ENCODE measurements around the gene FASN. TPM values are rescaled to one million over a fixed set of nuclear protein-coding genes. Genes with fewer than 3 reads are reported as not detected.

Gene FASN
- total and polyA plus RNA-seq, 2 of the 13 experiments (the other 11 are each of a cell fraction or from before 2014, with no cell fraction given) = 51.7 to 101 TPM

DNA sequence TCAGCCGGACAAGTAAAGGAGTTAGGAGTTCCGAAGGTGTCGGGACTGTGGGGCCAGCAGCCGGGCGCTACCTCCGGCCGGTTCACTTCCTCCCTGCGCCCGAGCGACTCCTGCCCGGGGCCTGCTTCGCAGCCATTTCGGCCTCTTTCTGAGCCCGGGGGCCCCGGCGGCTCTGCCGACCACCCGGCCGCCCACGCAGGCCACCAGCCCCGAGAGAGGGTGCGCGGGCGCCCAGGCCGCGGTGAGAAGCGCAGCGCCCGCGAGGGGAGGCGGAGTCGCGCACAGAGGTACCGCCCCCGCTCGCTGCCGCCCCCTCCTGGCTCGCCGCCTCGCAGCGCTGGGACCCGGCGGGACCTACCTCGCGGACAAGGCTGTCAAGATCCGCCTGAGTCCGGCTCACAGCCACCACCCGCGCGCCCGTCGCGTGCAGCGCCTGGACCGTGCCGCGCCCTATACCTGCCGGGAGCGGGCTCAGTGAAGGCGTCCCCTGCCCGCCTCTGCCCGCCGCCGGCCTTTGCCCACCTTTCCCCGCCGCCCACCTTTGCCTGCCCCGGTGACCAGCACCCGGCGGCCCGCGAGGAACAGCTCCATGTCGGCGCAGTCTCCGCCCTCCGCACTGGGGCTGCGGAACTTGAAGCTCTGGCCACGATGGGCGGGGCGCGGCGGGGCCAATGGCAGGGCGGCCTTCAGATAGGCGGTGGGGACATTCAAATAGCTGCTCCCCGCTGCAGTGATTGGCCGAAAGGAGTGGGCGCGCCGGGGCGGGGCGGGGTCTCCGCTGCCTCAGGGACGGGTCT is 60.7 kb downstream of the FASN start, which contains the start of gene DCXR (continued):
- TF ChIP-seq ATRX (CRISPR knock-in tag; IDR thresholded peaks at IDR 0.05; ENCODE audit: borderline replicate concordance) (no peak), EEA1 (CRISPR knock-in tag; IDR thresholded peaks at IDR 0.05; ENCODE audit: borderline replicate concordance) (peak; percentile 96; the same call in 1 of the 2 replicates), AKAP8 (CRISPR knock-in tag; IDR thresholded peaks at IDR 0.05) (peak; percentile 97), MTA3 (CRISPR knock-in tag; IDR thresholded peaks at IDR 0.05) (no peak), ISX (CRISPR knock-in tag; conservative IDR thresholded peaks at IDR 0.05) (no peak; the same call in 1 of the 2 replicates), PITX1 (CRISPR knock-in tag; IDR thresholded peaks at IDR 0.05) (peak; percentile 23; the same call in 1 of the 2 replicates), CCDC6 (CRISPR knock-in tag; IDR thresholded peaks at IDR 0.05) (peak; percentile 91), ETV6 (CRISPR knock-in tag; conservative IDR thresholded peaks at IDR 0.05) (peak; percentile 84; the same call in 1 of the 2 replicates), REPIN1 (CRISPR knock-in tag; IDR thresholded peaks at IDR 0.05; ENCODE audit: borderline replicate concordance, low read depth) (peak; percentile 61; the same call in 1 of the 2 replicates), ZNF672 (CRISPR knock-in tag; IDR thresholded peaks at IDR 0.05) (no peak), TCF12 (IDR thresholded peaks at IDR 0.05) (no peak), TCF12 (CRISPR knock-in tag; IDR thresholded peaks at IDR 0.05) (peak; percentile 84; the same call in 1 of the 2 replicates), ONECUT2 (CRISPR knock-in tag; IDR thresholded peaks at IDR 0.05) (no peak), XRCC5 (optimal IDR thresholded peaks at IDR 0.05; ENCODE audit: low read length) (peak; percentile 98), ARNT2 (CRISPR knock-in tag; IDR thresholded peaks at IDR 0.05; ENCODE audit: low read depth) (peak; percentile 98), PAF1 (CRISPR knock-in tag; IDR thresholded peaks at IDR 0.05) (no peak), ZNF510 (CRISPR knock-in tag; IDR thresholded peaks at IDR 0.05; ENCODE audit: low read depth) (peak; percentile 86; the same call in 1 of the 2 replicates), ZNF746 (CRISPR knock-in tag; IDR thresholded peaks at IDR 0.05) (peak; percentile 47; the same call in 1 of the 2 replicates), ZNF788 (CRISPR knock-in tag; IDR thresholded peaks at IDR 0.05; ENCODE audit: borderline replicate concordance) (peak; percentile 61; the same call in 1 of the 2 replicates), NR3C1 (CRISPR knock-in tag; IDR thresholded peaks at IDR 0.05) (no peak), ZNF367 (CRISPR knock-in tag; IDR thresholded peaks at IDR 0.05; ENCODE audit: borderline replicate concordance) (no peak), ZNF615 (CRISPR knock-in tag; IDR thresholded peaks at IDR 0.05; ENCODE audit: borderline replicate concordance) (no peak), MEIS1 (CRISPR knock-in tag; IDR thresholded peaks at IDR 0.05; ENCODE audit: borderline replicate concordance) (peak; percentile 59; the same call in 1 of the 2 replicates), PHB2 (IDR thresholded peaks at IDR 0.05; ENCODE audit: partially characterized antibody) (no peak), MLLT10 (CRISPR knock-in tag; IDR thresholded peaks at IDR 0.05) (no peak), TAF15 (IDR thresholded peaks at IDR 0.05; ENCODE audit: low read depth, low read length, poor library complexity, severe bottlenecking) (peak; percentile 97), KLF11 (CRISPR knock-in tag; IDR thresholded peaks at IDR 0.05) (peak; percentile 96; the same call in 1 of the 2 replicates), ZNF781 (CRISPR knock-in tag; IDR thresholded peaks at IDR 0.05; ENCODE audit: borderline replicate concordance, not compliant biosample characterization) (no peak), KLF15 (CRISPR knock-in tag; IDR thresholded peaks at IDR 0.05; ENCODE audit: borderline replicate concordance) (peak; percentile 90; the same call in 1 of the 2 replicates)
- TF ChIP-seq, protein P1, sequence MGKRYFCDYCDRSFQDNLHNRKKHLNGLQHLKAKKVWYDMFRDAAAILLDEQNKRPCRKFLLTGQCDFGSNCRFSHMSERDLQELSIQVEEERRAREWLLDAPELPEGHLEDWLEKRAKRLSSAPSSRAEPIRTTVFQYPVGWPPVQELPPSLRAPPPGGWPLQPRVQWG (CRISPR knock-in tag; IDR thresholded peaks at IDR 0.05; ENCODE audit: borderline replicate concordance, low read depth) = no peak; the same call in 1 of the 2 replicates
- TF ChIP-seq, protein P2, sequence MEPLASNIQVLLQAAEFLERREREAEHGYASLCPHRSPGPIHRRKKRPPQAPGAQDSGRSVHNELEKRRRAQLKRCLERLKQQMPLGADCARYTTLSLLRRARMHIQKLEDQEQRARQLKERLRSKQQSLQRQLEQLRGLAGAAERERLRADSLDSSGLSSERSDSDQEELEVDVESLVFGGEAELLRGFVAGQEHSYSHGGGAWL (CRISPR knock-in tag; IDR thresholded peaks at IDR 0.05) = peak; percentile 91; the same call in 1 of the 2 replicates
- TF ChIP-seq, protein P3, sequence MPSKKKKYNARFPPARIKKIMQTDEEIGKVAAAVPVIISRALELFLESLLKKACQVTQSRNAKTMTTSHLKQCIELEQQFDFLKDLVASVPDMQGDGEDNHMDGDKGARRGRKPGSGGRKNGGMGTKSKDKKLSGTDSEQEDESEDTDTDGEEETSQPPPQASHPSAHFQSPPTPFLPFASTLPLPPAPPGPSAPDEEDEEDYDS (CRISPR knock-in tag; IDR thresholded peaks at IDR 0.05) = peak; percentile 100

Data from HepG2 (cell line).